Subcutaneous adipose tissue (tissue), 4 donors: ENCODE results near the gene PLCH2. TPM values are rescaled to one million over a fixed set of nuclear protein-coding genes. Genes with fewer than 3 reads are reported as not detected.

Experiments
- total RNA-seq, 4 donors: library from RNA; depleted of rRNA; stranded (reverse); fragments of >200 nt; gene quantifications; one replicate each; pipeline ENCODE4 v1.1.0, GENCODE V29; 2016
- TF ChIP-seq, protein P1 (sequence below): fragments of 450-650 bp; IDR thresholded peaks from one replicate; pipeline ENCODE4 v1.5.1; 2016; ENCODE audit warnings: low read depth, mild to moderate bottlenecking, control low read depth, antibody characterized with exemption, moderate library complexity

The PLCH2 gene
- total RNA-seq, 4 donors from 2014 or later = 0.22 to 0.68 TPM; not detected in 2

DNA sequence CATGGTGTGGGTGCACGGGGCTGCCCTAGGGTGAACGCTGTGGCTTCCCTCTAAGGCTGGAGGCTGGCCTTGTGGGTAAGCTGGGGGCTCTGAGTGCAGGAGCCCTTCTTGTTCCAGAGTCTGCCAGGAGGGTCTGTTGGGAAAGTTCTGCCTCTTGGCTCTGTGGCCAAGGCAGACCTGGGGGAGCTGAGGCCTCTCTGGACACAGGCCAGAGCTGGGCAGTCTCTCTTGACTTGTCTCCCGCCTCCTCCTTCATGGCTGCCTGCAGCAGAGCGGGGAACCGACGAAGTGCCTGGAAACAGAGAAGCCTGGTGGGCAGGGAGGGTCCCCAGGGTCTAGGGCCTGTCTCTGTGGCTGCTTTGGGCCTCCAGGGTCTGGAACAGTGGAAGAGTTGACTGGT lies 33.4 kb upstream of the PLCH2 start:
- TF ChIP-seq, protein P1, sequence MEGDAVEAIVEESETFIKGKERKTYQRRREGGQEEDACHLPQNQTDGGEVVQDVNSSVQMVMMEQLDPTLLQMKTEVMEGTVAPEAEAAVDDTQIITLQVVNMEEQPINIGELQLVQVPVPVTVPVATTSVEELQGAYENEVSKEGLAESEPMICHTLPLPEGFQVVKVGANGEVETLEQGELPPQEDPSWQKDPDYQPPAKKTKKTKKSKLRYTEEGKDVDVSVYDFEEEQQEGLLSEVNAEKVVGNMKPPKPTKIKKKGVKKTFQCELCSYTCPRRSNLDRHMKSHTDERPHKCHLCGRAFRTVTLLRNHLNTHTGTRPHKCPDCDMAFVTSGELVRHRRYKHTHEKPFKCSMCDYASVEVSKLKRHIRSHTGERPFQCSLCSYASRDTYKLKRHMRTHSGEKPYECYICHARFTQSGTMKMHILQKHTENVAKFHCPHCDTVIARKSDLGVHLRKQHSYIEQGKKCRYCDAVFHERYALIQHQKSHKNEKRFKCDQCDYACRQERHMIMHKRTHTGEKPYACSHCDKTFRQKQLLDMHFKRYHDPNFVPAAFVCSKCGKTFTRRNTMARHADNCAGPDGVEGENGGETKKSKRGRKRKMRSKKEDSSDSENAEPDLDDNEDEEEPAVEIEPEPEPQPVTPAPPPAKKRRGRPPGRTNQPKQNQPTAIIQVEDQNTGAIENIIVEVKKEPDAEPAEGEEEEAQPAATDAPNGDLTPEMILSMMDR = no peak

DNA sequence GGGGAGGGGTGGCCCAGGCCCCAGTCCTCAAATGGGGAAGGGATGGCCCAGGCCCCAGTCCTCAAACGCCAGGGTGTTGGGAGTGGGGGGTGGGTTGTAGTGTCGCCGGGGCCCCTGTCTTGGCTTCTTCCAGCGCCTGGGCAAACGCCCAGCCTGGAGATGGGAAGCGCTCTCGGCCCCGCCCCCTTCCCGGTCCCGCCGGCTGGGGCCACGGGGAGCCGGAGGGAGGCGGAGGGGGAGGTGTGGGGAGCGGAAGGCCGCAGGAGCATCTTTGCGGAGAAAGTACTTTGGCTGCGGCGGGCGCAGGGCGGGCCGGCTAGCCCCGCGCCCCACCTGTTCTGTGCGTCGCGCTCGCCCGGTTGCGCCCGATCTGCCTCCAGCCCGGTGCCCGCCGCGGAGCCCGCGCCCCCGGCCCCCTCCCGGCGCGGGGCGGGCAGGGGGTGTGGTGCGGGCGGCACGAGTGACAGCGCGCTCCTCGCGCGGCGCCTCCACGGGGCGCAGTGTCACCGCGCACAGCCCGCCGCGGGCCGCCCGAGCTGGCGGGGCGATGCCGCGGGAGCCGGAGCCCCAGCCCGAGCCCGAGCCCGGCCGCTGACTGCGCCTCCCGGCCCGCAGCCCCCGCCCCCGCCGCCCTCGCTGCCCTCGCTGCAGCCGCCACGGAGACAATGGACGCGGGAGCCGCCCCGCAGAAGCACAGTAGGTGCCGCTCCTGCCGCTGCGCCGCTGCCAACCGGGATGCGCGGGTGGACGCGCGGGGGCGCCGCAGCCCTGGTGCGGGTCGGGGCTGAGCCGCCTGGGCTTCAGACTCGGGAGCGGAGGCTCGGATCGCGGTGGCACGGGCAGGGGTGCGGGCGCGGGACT lies 32.6 kb upstream of the PLCH2 start:
- TF ChIP-seq, protein P1 = no peak

- TF ChIP-seq, protein P1 = no peak
Observed at GRCh38 chr1:2444138-2444591, 31.9 kb upstream of the PLCH2 start.

DNA sequence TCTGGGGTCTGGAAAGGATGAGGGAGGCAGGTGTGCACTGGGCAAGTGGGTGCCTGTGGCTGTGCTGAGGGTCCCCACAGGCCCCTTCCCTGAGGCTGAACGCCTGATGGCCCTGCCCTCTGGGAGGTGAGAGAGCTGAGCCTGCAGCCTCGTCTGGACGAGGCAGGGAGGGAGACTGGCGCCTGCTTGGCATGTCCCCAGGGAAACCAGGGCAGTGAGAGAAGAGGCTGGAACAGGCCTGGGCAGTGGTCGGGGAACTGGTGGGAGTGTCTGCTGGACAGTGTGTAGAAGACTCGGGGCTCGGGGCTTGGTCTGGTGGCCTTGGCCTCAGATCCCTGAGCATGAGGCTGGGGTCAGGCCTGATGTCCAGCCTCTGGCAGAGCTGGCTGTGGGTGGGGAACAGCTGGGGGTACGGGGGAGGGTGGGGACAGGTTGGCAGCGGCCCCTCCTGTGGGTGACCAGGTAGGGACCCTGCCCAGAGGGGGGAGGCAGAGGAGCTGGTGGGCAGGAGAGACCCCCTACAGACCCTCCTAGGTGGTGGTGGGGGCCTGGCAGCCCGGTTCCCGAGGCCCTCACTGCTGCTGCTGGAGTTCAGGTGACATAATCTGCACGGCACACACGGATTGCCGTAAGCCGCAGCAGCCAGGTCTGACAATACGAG lies 30.8 kb upstream of the PLCH2 start:
- TF ChIP-seq, protein P1 = no peak

GRCh38 chr1:2445823-2446215 lies 30.3 kb upstream of the PLCH2 start:
- TF ChIP-seq, protein P1 = no peak

DNA sequence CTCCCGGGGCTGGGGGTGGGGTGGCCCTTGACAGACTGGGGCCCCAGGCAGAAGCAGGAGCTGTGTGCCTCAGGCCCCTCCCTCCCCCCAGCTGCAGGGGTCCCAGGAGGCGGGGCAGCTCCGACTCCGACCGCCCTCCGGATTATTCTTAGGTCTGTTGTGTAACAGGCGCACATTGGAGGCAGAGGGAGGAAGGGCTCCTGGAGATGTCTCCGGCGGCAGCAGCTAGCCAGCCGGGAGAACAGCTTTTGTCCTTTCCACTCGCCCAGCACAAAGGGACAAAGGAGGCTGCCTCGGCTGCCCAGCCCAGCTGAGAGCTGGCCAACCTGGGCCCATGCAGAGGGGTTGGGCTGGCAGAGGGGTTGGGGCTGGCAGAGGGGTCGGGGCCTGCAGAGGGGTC lies 29.7 kb upstream of the PLCH2 start:
- TF ChIP-seq, protein P1 = no peak

DNA sequence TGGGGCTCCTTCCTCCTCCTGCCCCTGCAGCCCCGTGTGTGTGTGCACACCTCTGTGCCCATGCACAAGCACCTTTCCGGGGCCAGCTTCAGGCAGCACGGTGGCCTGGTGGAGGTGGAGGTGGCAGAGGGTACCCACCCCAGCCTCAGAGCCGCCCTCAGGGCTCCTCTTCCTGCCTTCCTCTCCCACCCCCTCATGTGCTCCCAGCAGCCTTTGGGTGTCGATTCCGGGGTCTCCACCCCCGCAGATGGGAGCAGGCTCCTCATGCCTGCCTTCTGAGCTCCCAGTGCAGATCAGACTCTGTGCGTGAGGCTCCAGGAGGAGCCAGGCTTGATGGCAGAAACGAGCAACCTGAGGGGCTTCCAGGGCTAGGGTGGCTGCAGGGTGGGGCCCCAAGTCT lies 29.2 kb upstream of the PLCH2 start:
- TF ChIP-seq, protein P1 = no peak
